Right ventricle myocardium inferior (tissue), 1 donor: ENCODE results near the gene SLC28A1. TPM values are rescaled to one million over a fixed set of nuclear protein-coding genes. Genes with fewer than 3 reads are reported as not detected.

Source experiments
- total RNA-seq: library from RNA; stranded (reverse); fragmentation: NEBNext Ultra II Directional; extraction: Animal tissue kit (Norgen Biotek cat#: 25700); gene quantifications from one replicate; pipeline ENCODE4 v1.2.1, GENCODE V29; 2021
- donor health status: DM: no; HTN: yes; CAD: no; lungs with severe emphysema.

Gene SLC28A1
- total RNA-seq, 1 donor from 2014 or later, result 0.24 TPM

Other genes with a start within 250 kb of the SLC28A1 start
- 12.8 TPM for gene WDR73, start 230.4 kb upstream of the SLC28A1 start, total RNA-seq
- 3.9 TPM for gene NMB, start 226.5 kb upstream of the SLC28A1 start, total RNA-seq
- gene SEC11A, start 168.5 kb upstream of the SLC28A1 start, total RNA-seq, result 84.7 TPM
- gene ZNF592, start 136.1 kb upstream of the SLC28A1 start, total RNA-seq, result 19.2 TPM
- 132 TPM for gene ALPK3, start 67.3 kb upstream of the SLC28A1 start, total RNA-seq
- gene PDE8A, start 97.2 kb downstream of the SLC28A1 start, total RNA-seq, result 12.2 TPM